SU-DHL-6 (cell line): ENCODE data around the gene ANKS1A.

ENCODE experiments used
- CTCF ChIP-seq: fragments of 200-600 bp; sonication (generic); IDR thresholded peaks from one replicate; pipeline ENCODE4 v1.5.1; 2017; ENCODE audit warnings: antibody characterized with exemption, mild to moderate bottlenecking, low read length, moderate library complexity; ENCODE audit not compliant: insufficient read depth, poor library complexity, severe bottlenecking
- EZH2phosphoT487 ChIP-seq: fragments of 200-600 bp; sonication (generic), shearing (Covaris generic); conservative IDR thresholded peaks from 2 replicates; pipeline ENCODE4 v1.6.1; 2018; ENCODE audit warnings: mild to moderate bottlenecking, antibody characterized with exemption, low read length, moderate library complexity, mixed read lengths

- TF ChIP-seq CTCF = no peak
- no peak for TF ChIP-seq EZH2phosphoT487
Observed at GRCh38 chr6:34909320-34909883, 20.3 kb downstream of the ANKS1A start.
